Epithelial cell of esophagus (primary cell): ENCODE measurements around the gene DGKG.

ENCODE experiments used
- DNase-seq: peaks from one replicate; pipeline ENCODE4 v3.0.0; 2010; ENCODE audit warnings: low read depth
- H3K4me3 ChIP-seq: 2 replicates; pipeline ENCODE4 v1.5.1; 2011; ENCODE audit warnings: mild to moderate bottlenecking, low read length, control low read depth
- TF ChIP-seq, protein P1 (sequence below): IDR thresholded peaks from 2 replicates; pipeline ENCODE4 v1.5.1; 2011; ENCODE audit warnings: low read depth, mild to moderate bottlenecking, low read length, control low read depth, inconsistent platforms; ENCODE audit not compliant: insufficient read depth; ENCODE audit errors: missing control alignments

DGKG gene

DNA sequence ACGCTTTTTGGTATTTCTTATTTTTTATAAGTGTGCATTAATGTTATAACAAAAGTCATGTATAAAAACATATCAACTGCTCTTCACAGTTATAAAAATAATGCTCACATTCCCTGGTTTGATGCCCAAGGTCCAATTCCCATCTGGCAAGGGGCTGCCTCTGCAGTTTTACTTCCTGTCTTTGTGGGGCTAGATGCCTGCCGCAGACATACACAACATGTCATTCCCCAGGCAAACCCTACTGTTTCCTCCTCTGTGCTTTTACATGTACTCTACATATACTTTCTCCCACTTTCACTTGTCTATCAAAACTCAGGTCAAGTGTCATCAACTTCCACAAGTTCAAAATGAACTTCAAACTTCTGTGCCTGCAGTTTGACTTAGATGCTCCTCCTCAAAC is 192.7 kb downstream of the DGKG start:
- no peak overlapping the region for H3K4me3 ChIP-seq
- no peak for DNase-seq
- TF ChIP-seq, protein P1, sequence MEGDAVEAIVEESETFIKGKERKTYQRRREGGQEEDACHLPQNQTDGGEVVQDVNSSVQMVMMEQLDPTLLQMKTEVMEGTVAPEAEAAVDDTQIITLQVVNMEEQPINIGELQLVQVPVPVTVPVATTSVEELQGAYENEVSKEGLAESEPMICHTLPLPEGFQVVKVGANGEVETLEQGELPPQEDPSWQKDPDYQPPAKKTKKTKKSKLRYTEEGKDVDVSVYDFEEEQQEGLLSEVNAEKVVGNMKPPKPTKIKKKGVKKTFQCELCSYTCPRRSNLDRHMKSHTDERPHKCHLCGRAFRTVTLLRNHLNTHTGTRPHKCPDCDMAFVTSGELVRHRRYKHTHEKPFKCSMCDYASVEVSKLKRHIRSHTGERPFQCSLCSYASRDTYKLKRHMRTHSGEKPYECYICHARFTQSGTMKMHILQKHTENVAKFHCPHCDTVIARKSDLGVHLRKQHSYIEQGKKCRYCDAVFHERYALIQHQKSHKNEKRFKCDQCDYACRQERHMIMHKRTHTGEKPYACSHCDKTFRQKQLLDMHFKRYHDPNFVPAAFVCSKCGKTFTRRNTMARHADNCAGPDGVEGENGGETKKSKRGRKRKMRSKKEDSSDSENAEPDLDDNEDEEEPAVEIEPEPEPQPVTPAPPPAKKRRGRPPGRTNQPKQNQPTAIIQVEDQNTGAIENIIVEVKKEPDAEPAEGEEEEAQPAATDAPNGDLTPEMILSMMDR, result no peak

DNA sequence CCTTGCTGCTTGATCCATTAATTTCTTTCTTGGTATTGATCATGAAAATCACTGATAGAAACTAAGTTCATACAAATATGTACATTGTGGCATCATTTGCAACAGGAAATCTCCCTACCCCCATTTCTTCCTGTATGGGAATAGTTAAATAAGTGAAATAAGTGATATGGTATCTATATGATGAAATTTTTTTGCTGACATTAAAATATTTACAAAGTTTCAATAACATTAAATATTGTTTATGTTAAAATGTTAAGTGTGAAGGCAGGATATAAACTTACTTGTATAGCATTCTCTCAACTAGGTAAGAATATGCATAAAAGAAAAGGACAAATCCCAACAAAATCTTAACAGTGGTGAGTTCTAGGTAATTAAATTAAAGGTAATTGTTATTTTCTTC is 193.1 kb downstream of the DGKG start:
- DNase-seq, result no peak
- TF ChIP-seq, protein P1, result no peak
- H3K4me3 ChIP-seq, result no peak overlapping the region

DNA sequence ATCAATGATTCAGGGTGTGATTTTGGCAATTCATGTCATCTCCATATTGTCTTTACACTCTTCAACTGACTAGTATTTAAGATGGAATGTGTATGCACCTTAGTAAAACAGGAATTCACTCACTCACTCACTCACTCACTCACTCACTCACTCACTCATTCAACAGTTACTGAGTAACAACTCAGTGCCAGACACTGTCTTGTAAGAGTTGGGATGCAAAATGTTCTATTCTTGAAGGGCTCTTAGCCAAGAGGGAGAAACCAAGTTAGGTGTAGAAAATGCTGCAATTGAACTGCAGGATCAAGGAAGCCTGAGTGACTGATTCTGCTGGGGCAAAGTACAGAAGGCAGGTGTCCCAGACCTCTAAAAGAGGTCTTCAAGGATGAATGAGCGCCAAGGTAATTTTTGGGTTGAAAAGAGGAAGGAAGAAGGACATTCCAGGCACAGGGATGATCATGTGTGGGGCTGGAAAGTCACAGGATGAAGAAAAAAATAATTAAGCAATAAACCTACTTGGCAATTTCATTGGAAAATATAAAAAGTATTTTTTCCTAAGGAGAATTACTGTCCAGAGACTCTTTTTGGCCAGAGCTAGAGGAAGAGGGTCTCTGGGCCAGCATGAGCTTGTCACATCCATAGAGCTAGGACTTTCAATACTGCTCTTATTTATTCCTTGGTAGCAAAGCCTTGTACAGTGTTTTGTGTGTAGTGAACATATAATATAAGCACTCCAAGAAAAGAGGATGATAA is 194.2 kb downstream of the DGKG start:
- no peak overlapping the region for H3K4me3 ChIP-seq
- TF ChIP-seq, protein P1, result no peak
- peak; percentile 23 for DNase-seq

DNA sequence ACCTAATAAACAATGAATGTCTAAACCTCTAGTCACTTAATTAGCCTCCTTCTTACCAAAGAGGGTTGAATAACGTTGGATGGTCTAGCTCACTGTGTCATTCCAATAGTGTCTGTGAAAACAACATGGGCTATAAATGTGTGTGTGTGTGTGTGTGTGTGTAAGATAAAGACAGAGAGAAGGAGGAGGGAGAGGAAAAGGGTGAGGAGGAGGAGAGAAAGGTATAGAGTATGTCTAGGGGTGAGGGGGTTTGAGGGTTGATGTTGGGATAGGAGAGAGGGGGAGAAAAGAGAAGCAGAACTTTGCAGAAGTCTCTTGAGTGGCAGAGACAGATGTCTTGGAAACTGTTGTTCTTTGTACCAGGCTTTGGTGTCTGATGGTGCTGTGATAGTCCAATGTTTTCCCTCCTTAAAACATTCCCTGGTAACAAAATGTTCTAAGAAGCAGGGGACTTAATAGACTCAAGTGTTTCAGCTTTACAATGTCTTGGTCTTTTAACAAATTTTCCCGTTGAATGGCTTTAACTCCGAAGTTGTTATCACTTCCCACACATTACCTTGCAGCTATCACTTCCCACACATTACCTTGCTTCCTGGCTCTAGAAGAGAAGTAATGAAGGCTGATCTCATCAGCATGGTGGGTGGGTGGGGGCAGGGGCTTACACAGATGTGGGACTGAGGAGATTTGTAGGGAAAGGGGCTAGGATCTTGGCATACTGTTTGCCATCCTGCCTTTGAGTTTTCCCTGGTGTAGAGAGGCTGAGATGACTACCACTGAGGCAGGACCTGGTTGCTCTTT is 195.3 kb downstream of the DGKG start:
- no peak overlapping the region for H3K4me3 ChIP-seq
- TF ChIP-seq, protein P1, result no peak
- no peak for DNase-seq

DNA sequence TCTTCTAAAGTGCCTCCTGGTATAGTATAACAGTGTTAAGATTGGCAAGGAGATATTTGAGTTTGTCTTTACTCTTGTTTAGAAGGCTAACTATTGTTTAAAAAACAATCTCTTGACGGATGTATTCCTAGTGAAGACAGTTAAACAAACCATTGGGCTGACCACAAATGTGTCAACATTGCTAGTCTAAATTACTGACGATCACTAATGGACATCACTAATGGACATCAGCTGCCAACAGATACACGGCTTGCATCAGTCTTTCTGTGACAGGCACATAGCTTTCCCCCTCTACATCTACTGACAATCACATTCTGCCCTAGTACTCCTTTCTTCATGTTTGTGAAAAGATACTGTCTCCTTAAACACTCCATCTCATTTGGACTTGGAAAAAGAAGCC is 196.0 kb downstream of the DGKG start:
- H3K4me3 ChIP-seq, result no peak overlapping the region
- TF ChIP-seq, protein P1, result no peak
- no peak for DNase-seq

DNA sequence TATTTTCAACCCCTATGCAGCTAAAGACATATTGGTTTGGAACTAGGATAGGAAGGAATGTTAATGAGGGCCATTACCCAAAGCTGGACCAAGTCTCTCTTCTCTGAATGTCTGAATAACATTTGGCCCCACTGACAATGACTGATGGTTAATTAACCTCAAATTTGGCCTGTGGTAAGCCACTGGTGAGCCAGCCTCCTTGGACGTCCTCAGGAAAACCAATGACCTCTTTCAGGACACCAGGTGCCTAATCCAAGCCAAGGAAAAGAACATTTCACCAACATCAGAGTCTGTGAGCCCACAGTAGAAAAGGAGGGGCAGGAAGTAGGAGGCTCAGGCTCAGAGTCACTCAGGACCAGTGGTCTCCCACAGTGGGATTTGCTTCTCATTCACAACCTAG is 196.7 kb downstream of the DGKG start:
- no peak overlapping the region for H3K4me3 ChIP-seq
- TF ChIP-seq, protein P1, result no peak
- no peak for DNase-seq
